GM12878 (cell line): Measurements from ENCODE around the gene VN1R2. TPM values are rescaled to one million over a fixed set of nuclear protein-coding genes. Genes with fewer than 3 reads are reported as not detected.

Experiments
- ATAC-seq: fragments of 200-7000 bp; cut with Tn5 transposase; 3 replicates; pipeline ENCODE4 v1.9.1; 2020; ENCODE audit warnings: mild to moderate bottlenecking, moderate library complexity
- BruUV-seq: library from RNA; stranded (reverse); fragments of 400-500 nt; replicated peaks from 2 replicates; lab custom pipeline; 2021; lab: Mats Ljungman, UMichigan
- CTCF ChIA-PET: fragments of 300-600 bp; sonication (Branson Sonifier 250); formaldehyde crosslinking; extraction: SDS; loops from one replicate; lab custom pipeline; 2021; ENCODE audit warnings: inconsistent platforms; lab: Yijun Ruan, JAX
- POLR2A ChIA-PET: fragments of 350-600 bp; formaldehyde crosslinking; extraction: SDS; loops from one replicate; lab custom pipeline; 2021; ENCODE audit warnings: inconsistent platforms; lab: Charles Lee
- RAD21 ChIA-PET: fragments of 300-600 bp; sonication (Branson Sonifier 250); formaldehyde crosslinking; loops from one replicate; lab custom pipeline; 2023; ENCODE audit warnings: antibody characterized with exemption; ENCODE audit not compliant: unreplicated experiment; lab: Charles Lee
- SMC1A ChIA-PET: fragments of 300-600 bp; sonication (Branson Sonifier 250); formaldehyde crosslinking; loops from one replicate; lab custom pipeline; 2023; ENCODE audit not compliant: unreplicated experiment, uncharacterized antibody; lab: Charles Lee
- DNase-seq: peaks from one replicate; pipeline ENCODE4 v3.0.0-alpha.2; 2011; ENCODE audit warnings: low read depth, low spot score
- FAIRE-seq: peaks from 3 replicates; lab custom pipeline; 2011; peaks lifted over from hg19 to GRCh38; lab: Jason Lieb, UNC
- H2AFZ ChIP-seq: 2 replicates; pipeline ENCODE4 v1.6.0; 2011; ENCODE audit warnings: low read depth, low read length, control low read depth; ENCODE audit not compliant: control insufficient read depth
- H3K27ac ChIP-seq: 2 replicates; pipeline ENCODE4 v1.5.1; 2011; ENCODE audit warnings: control low read depth; ENCODE audit not compliant: control insufficient read depth, insufficient read depth
- H3K27me3 ChIP-seq, 2 experiments: replicated peaks in 1 of 2; 2 replicates each; pipeline versions ENCODE4 v1.6.0 to v1.6.1; 2011; ENCODE audit warnings: low read length in 1 of 2; ENCODE audit not compliant: control insufficient read depth in 2 of 2, insufficient read depth in 2 of 2
- H3K36me3 ChIP-seq, 2 experiments: 2 replicates each; pipeline ENCODE4 v1.5.1; 2011; ENCODE audit warnings: low read length in 1 of 2; ENCODE audit not compliant: control insufficient read depth in 2 of 2, insufficient read depth in 2 of 2
- H3K4me1 ChIP-seq: 2 replicates; pipeline ENCODE4 v1.6.1; 2011; ENCODE audit warnings: mild to moderate bottlenecking, low read length, moderate library complexity, mixed read lengths; ENCODE audit not compliant: control insufficient read depth, insufficient read depth
- H3K4me2 ChIP-seq: 2 replicates; pipeline ENCODE4 v1.6.0; 2011; ENCODE audit warnings: control low read depth; ENCODE audit not compliant: control insufficient read depth, insufficient read depth
- H3K4me3 ChIP-seq: fragments of 200-600 bp; sonication (generic); 2 replicates; pipeline ENCODE4 v1.5.1; 2016
- H3K79me2 ChIP-seq: 2 replicates; pipeline ENCODE4 v1.6.0; 2011; ENCODE audit warnings: low read length; ENCODE audit not compliant: control insufficient read depth, insufficient read depth
- H3K9ac ChIP-seq: 2 replicates; pipeline ENCODE4 v1.8.0; 2011; ENCODE audit warnings: low read length, control low read depth, mixed read lengths; ENCODE audit not compliant: control insufficient read depth, insufficient read depth
- H3K9me3 ChIP-seq: replicated peaks from 3 replicates; pipeline ENCODE4 v1.5.1; 2011; ENCODE audit warnings: mild to moderate bottlenecking, low read length; ENCODE audit not compliant: control insufficient read depth, insufficient read depth
- H4K20me1 ChIP-seq: 2 replicates; pipeline ENCODE4 v1.6.0; 2011; ENCODE audit not compliant: control insufficient read depth, insufficient read depth
- BHLHE40 ChIP-seq, 2 experiments: fragments of 450-650 bp in 1 of 2; IDR thresholded peaks; 2 replicates each; pipeline ENCODE4 v1.6.1; 2011 to 2017; ENCODE audit warnings: low read depth in 2 of 2, borderline replicate concordance in 1 of 2, improper control_type of control experiment in 1 of 2, low read length in 1 of 2, mild to moderate bottlenecking in 1 of 2
- LARP7 ChIP-seq: fragments of 450-650 bp; IDR thresholded peaks from 2 replicates; pipeline ENCODE4 v1.6.1; 2017; ENCODE audit warnings: mild to moderate bottlenecking
- NFIC ChIP-seq: IDR thresholded peaks from 2 replicates; pipeline ENCODE4 v1.6.1; 2012; ENCODE audit warnings: low read depth, mild to moderate bottlenecking, inconsistent platforms, low read length, moderate library complexity
- NRF1 ChIP-seq: conservative IDR thresholded peaks from 2 replicates; pipeline ENCODE4 v1.6.1; 2011; ENCODE audit warnings: mild to moderate bottlenecking, low read depth, low read length, improper control_type of control experiment
- PML ChIP-seq: IDR thresholded peaks from 2 replicates; pipeline ENCODE4 v1.6.1; 2012; ENCODE audit warnings: low read length, inconsistent platforms
- POLR2AphosphoS2 ChIP-seq: IDR thresholded peaks from 2 replicates; pipeline ENCODE4 v1.6.1; 2011; ENCODE audit warnings: low read depth, mild to moderate bottlenecking, low read length, improper control_type of control experiment, moderate library complexity
- POLR2AphosphoS5 ChIP-seq: IDR thresholded peaks from 2 replicates; pipeline ENCODE4 v1.6.1; 2011; ENCODE audit warnings: mild to moderate bottlenecking, low read length, inconsistent platforms
- RBBP5 ChIP-seq: fragments of 200-600 bp; sonication (generic); conservative IDR thresholded peaks from 2 replicates; pipeline ENCODE4 v1.6.1; 2016
- TARDBP ChIP-seq: IDR thresholded peaks from 2 replicates; pipeline ENCODE4 v1.6.1; 2016; ENCODE audit warnings: borderline replicate concordance
- TCF7 ChIP-seq: IDR thresholded peaks from 2 replicates; pipeline ENCODE4 v1.6.1; 2014; ENCODE audit warnings: antibody characterized with exemption, borderline replicate concordance
- YBX1 ChIP-seq: fragments of 450-650 bp; IDR thresholded peaks from 2 replicates; pipeline ENCODE4 v1.6.1; 2016; ENCODE audit warnings: antibody characterized with exemption
- ZNF207 ChIP-seq: fragments of 450-650 bp; IDR thresholded peaks from 2 replicates; pipeline ENCODE4 v1.6.1; 2014; ENCODE audit warnings: antibody characterized with exemption, mild to moderate bottlenecking, borderline replicate concordance
- ZNF384 ChIP-seq: IDR thresholded peaks from 2 replicates; pipeline ENCODE4 v1.6.1; 2012; ENCODE audit warnings: low read depth, mild to moderate bottlenecking, low read length, improper control_type of control experiment, borderline replicate concordance
- WGBS: methylation state at CpG from one replicate; pipeline ENCODE4 v1.1.6; 2016; ENCODE audit warnings: low lambda C conversion rate; ENCODE audit not compliant: insufficient replicate concordance, insufficient coverage; ENCODE audit errors: missing lambda C conversion rate; 5-methylcytosine and 5-hydroxymethylcytosine counted together
- in situ Hi-C: fragments of 300-500 bp; cut with MboI; formaldehyde crosslinking; loops from 9 replicates; pipeline ENCODE4 v1.14.3; 2018; ENCODE audit warnings: mixed read lengths
- intact Hi-C: fragments of 100-400 bp; cut with micrococcal nuclease; formaldehyde crosslinking; loops from one replicate; pipeline ENCODE4 v1.14.2; 2022; ENCODE audit not compliant: unreplicated experiment
- polyA plus RNA-seq, 11 experiments: library from polyadenylated mRNA; depleted of rRNA in 4 of 11; unstranded in 6 of 11; stranded (reverse) in 5 of 11; fragments of >200 nt; fragmentation: Nextera tagmentation in 4 of 11; fragmentation: Illumina TruSeq in 1 of 11; extraction: Ambion mirVana in 4 of 11; extraction: Trizol in 1 of 11; gene quantifications; 1 replicate in 1 of 11; 2 replicates in 10 of 11; pipeline versions ENCODE4 v1.2.1 to v1.2.3, GENCODE V29; 2011 to 2016; ENCODE audit warnings: inconsistent platforms in 2 of 11, missing spikeins in 2 of 11, low read depth in 1 of 11
- total RNA-seq, 4 experiments: library from RNA; depleted of rRNA in 3 of 4; stranded (reverse); fragments of >200 nt in 3 of 4; fragmentation: Illumina TruSeq in 1 of 4; extraction: Trizol in 1 of 4; gene quantifications; 2 replicates each; pipeline versions ENCODE4 v1.2.1 to v1.2.3, GENCODE V29; 2013 to 2021
- TF ChIP-seq, protein P1 (sequence below): IDR thresholded peaks from 2 replicates; pipeline ENCODE4 v1.6.1; 2011; ENCODE audit warnings: mild to moderate bottlenecking, low read depth, low read length, moderate library complexity; ENCODE audit not compliant: insufficient replicate concordance
- TF ChIP-seq, protein P2 (sequence below): fragments of 450-650 bp; IDR thresholded peaks from 2 replicates; pipeline ENCODE4 v1.6.1; 2014; ENCODE audit warnings: mild to moderate bottlenecking
- TF ChIP-seq, protein P3 (sequence below): fragments of 450-650 bp; IDR thresholded peaks from 2 replicates; pipeline ENCODE4 v1.6.1; 2018; ENCODE audit warnings: borderline replicate concordance, mild to moderate bottlenecking; ENCODE audit not compliant: partially characterized antibody

The VN1R2 gene
- total and polyA plus RNA-seq, 10 of the 15 experiments (the other 5 are each of a cell fraction or from before 2014, with no cell fraction given): not detected

DNA sequence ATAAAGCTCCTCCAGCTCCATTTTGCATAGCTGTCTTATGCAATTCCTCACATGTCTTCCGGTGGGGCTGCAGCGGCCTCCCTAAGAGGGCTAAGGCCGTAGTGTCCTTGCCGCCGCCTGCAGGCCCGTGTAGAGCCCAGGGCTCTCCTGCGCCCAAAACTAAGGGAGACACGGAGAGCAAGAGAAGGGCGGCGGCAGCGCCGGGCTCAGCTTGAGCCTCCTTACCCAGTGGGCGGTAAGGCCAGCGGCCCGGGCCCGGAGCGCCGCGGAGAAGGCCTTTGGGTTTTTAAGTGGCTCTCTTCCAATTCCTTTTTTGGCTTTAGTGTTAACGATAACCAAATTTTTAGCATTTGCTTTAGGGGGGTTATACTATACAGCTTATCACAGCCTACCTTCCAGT, 33.5 kb upstream of the VN1R2 start (continued):
- no peak for TF ChIP-seq ZNF207
- no peak for TF ChIP-seq NRF1
- no peak for TF ChIP-seq RBBP5
- TF ChIP-seq, protein P1, sequence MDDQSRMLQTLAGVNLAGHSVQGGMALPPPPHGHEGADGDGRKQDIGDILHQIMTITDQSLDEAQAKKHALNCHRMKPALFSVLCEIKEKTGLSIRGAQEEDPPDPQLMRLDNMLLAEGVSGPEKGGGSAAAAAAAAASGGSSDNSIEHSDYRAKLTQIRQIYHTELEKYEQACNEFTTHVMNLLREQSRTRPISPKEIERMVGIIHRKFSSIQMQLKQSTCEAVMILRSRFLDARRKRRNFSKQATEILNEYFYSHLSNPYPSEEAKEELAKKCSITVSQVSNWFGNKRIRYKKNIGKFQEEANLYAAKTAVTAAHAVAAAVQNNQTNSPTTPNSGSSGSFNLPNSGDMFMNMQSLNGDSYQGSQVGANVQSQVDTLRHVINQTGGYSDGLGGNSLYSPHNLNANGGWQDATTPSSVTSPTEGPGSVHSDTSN: no peak
- TF ChIP-seq TCF7: no peak
- no peak for TF ChIP-seq POLR2AphosphoS2
- TF ChIP-seq, all 136 proteins: peak for 0

DNA sequence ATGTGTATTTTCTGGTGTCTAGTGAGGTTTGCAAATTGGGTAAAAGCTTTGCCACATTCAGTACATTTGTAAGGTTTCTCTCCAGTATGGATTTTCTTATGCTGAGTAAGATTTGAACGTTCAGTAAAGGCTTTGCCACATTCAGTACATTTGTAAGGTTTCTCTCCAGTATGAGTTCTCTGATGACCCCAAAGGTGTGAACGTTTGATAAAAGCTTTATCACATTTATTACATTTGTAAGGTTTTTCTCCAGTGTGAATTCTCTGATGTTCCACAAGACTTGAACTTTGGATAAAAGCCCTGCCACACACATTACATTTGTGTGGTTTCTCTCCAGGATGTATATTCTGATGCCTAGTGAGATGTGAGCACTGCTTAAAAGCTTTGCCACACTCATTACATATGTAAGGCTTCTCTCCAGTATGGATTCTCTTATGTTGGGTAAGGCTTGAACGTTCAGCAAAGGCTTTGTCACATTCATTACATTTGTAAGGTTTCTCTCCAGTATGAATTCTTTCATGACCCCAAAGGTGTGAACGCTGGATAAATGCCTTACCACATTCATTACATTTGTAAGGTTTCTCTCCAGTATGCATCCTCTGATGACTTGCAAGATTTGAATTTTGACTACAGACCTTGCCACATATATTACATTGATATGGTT, 20.8 kb upstream of the VN1R2 start:
- BruUV-seq: no TSS peak
- WGBS: 7% methylated on average over 4 of the region's 4 CpGs
- TF ChIP-seq, protein P2, sequence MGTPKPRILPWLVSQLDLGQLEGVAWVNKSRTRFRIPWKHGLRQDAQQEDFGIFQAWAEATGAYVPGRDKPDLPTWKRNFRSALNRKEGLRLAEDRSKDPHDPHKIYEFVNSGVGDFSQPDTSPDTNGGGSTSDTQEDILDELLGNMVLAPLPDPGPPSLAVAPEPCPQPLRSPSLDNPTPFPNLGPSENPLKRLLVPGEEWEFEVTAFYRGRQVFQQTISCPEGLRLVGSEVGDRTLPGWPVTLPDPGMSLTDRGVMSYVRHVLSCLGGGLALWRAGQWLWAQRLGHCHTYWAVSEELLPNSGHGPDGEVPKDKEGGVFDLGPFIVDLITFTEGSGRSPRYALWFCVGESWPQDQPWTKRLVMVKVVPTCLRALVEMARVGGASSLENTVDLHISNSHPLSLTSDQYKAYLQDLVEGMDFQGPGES: no peak
- TF ChIP-seq LARP7 (no peak), PML (no peak), ZNF384 (no peak), BHLHE40 (IDR thresholded peaks at IDR 0.05; ENCODE audit: borderline replicate concordance in 1 of 2, low read depth in 2 of 2, low read length in 1 of 2) (no peak), NFIC (no peak), TARDBP (no peak), YBX1 (no peak), POLR2AphosphoS5 (no peak)
- TF ChIP-seq, protein P3, sequence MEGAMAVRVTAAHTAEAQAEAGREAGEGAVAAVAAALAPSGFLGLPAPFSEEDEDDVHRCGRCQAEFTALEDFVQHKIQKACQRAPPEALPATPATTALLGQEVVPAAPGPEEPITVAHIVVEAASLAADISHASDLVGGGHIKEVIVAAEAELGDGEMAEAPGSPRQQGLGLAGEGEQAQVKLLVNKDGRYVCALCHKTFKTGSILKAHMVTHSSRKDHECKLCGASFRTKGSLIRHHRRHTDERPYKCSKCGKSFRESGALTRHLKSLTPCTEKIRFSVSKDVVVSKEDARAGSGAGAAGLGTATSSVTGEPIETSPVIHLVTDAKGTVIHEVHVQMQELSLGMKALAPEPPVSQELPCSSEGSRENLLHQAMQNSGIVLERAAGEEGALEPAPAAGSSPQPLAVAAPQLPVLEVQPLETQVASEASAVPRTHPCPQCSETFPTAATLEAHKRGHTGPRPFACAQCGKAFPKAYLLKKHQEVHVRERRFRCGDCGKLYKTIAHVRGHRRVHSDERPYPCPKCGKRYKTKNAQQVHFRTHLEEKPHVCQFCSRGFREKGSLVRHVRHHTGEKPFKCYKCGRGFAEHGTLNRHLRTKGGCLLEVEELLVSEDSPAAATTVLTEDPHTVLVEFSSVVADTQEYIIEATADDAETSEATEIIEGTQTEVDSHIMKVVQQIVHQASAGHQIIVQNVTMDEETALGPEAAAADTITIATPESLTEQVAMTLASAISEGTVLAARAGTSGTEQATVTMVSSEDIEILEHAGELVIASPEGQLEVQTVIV: no peak

More for the DNA sequence above, 20.8 kb upstream of the VN1R2 start:
- in situ Hi-C loops: no loop called here
- H2AFZ ChIP-seq: no peak overlapping the region
- intact Hi-C loops: no loop called here
- H3K9ac ChIP-seq: no peak overlapping the region
- CTCF ChIA-PET: interaction anchor here (1.2 kb wide), 1 partner anchor 12 kb away, joined by 3 read pairs; no protein-coding TSS in a partner anchor
- FAIRE-seq: no peak
- POLR2A ChIA-PET: no interaction called here
- no peaks in the 10 kb centered on the region for H3K4me1 ChIP-seq
- H3K27me3 ChIP-seq: no peaks in the 10 kb centered on the region
- H3K9me3 ChIP-seq: peaks cover 2% of the 10 kb centered on the region; the same call in 2 of the 3 replicates
- SMC1A ChIA-PET: no interaction called here
- RAD21 ChIA-PET: no interaction called here
- no peak overlapping the region for H3K4me2 ChIP-seq
- ATAC-seq: no peak
- no peak for DNase-seq
- H3K27ac ChIP-seq: no peak overlapping the region
- H3K36me3 ChIP-seq: no peaks in the 10 kb centered on the region
- no peak overlapping the region for H3K4me3 ChIP-seq
- H3K79me2 ChIP-seq: no peaks in the 10 kb centered on the region
- H4K20me1 ChIP-seq: no peaks in the 10 kb centered on the region
